GM12864 (cell line): ENCODE data around the gene PKLR.
A peak's percentile ranks its signal among the peaks of the same experiment; 100 is the strongest.

Experiments used
- DNase-seq: peaks from one replicate; pipeline ENCODE4 v3.0.0-alpha.2; 2011; ENCODE audit warnings: low read depth
- H3K4me3 ChIP-seq: 2 replicates; pipeline ENCODE4 v1.5.1; 2011; ENCODE audit warnings: mild to moderate bottlenecking, low read depth, low read length, control low read depth
- CTCF ChIP-seq: IDR thresholded peaks from 2 replicates; pipeline ENCODE4 v1.5.1; 2011; ENCODE audit warnings: low read depth, mild to moderate bottlenecking, moderate library complexity, low read length, control low read depth, inconsistent platforms; ENCODE audit errors: missing control alignments

The PKLR gene

GRCh38 chr1:155318082-155318481, 16.8 kb upstream of the PKLR start:
- TF ChIP-seq CTCF = no peak
- DNase-seq = no peak
- no peak overlapping the region for H3K4me3 ChIP-seq

- TF ChIP-seq CTCF = no peak
- no peak overlapping the region for H3K4me3 ChIP-seq
- DNase-seq = no peak
Observed at GRCh38 chr1:155316922-155317321, 15.7 kb upstream of the PKLR start.

GRCh38 chr1:155313261-155313660, 12.0 kb upstream of the PKLR start:
- DNase-seq = no peak
- TF ChIP-seq CTCF = no peak
- no peak overlapping the region for H3K4me3 ChIP-seq

- DNase-seq = no peak
- TF ChIP-seq CTCF = peak; percentile 8
- peak overlapping the region; percentile 85 for H3K4me3 ChIP-seq
Observed at GRCh38 chr1:155309423-155310021, 8.3 kb upstream of the PKLR start.

- DNase-seq = peak; percentile 98
- H3K4me3 ChIP-seq = peak within 1 kb of the TSS; percentile 85
- no peak for TF ChIP-seq CTCF
Observed at GRCh38 chr1:155308493-155309422, 7.5 kb upstream of the PKLR start, which contains the start of gene FDPS. TSS of gene FDPS (plus strand) at chr1:155308866. CDS start at chr1:155309790, 924 bp downstream.

GRCh38 chr1:155307247-155307740, 6.1 kb upstream of the PKLR start:
- H3K4me3 ChIP-seq = no peak overlapping the region
- DNase-seq = no peak
- peak; percentile 48 for TF ChIP-seq CTCF
